Type B pancreatic cell (in vitro differentiated cells): Measurements from ENCODE around the gene METTL1. TPM values are rescaled to one million over a fixed set of nuclear protein-coding genes. Genes with fewer than 3 reads are reported as not detected.

Experiments used
- DNase-seq: peaks from one replicate; pipeline ENCODE4 v3.0.0; 2021; ENCODE audit warnings: mixed read lengths; ENCODE audit not compliant: unreplicated experiment; ENCODE audit errors: extremely low spot score
- H3K27ac Mint-ChIP-seq: 2 replicates; pipeline ENCODE4 v1.8.0; 2021; ENCODE audit warnings: mild to moderate bottlenecking, mixed read lengths
- H3K27me3 Mint-ChIP-seq: 2 replicates; pipeline ENCODE4 v1.8.0; 2021; ENCODE audit warnings: mixed read lengths
- H3K36me3 Mint-ChIP-seq: 2 replicates; pipeline ENCODE4 v1.8.0; 2021; ENCODE audit warnings: mixed read lengths
- H3K4me1 Mint-ChIP-seq: one replicate; pipeline ENCODE4 v1.8.0; 2021; ENCODE audit warnings: mixed read lengths; ENCODE audit not compliant: unreplicated experiment
- H3K4me3 Mint-ChIP-seq: 2 replicates; pipeline ENCODE4 v1.8.0; 2021; ENCODE audit warnings: mild to moderate bottlenecking, mixed read lengths
- H3K9me3 Mint-ChIP-seq: 2 replicates; pipeline ENCODE4 v1.8.0; 2021; ENCODE audit warnings: mixed read lengths
- total RNA-seq: library from RNA; stranded (reverse); gene quantifications from 2 replicates; pipeline ENCODE4 v1.2.1, GENCODE V29; 2021; ENCODE audit warnings: low replicate concordance
- TF ChIP-seq, protein P1 (sequence below): fragments of 200-600 bp; sonication (generic); conservative IDR thresholded peaks from 2 replicates; pipeline ENCODE4 v1.5.0; 2021; ENCODE audit warnings: antibody characterized with exemption, mild to moderate bottlenecking

METTL1 gene
- total RNA-seq, 1 donor from 2014 or later: 31.1 TPM

DNA sequence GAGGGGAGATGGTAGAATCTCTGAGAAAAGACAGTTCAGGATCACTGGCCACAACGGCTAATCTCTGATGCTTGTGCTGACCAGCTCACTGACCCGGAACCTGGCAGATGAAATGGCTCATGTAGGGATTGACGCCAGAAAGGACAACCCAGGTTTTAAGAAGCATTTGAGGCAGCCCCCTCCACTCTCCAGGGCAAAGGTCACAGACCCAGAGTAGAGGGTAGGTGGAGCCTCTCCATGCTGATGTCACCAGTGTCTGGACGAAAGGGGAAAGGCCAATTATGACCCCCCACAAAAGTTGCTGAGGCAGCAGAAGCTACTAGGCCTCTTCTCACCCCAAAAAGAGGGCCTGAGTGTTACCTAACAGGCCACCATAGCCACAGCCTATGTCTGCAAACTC is 1.2 kb downstream of the METTL1 start:
- Mint-ChIP-seq H3K36me3 (peaks cover 19% of the 10 kb centered on the region), H3K4me3 (peak overlapping the region; percentile 99), H3K27me3 (peaks cover 28% of the 10 kb centered on the region), H3K27ac (no peak overlapping the region), H3K4me1 (peaks cover 26% of the 10 kb centered on the region), H3K9me3 (no peaks in the 10 kb centered on the region)
- no peak for DNase-seq
- TF ChIP-seq, protein P1, sequence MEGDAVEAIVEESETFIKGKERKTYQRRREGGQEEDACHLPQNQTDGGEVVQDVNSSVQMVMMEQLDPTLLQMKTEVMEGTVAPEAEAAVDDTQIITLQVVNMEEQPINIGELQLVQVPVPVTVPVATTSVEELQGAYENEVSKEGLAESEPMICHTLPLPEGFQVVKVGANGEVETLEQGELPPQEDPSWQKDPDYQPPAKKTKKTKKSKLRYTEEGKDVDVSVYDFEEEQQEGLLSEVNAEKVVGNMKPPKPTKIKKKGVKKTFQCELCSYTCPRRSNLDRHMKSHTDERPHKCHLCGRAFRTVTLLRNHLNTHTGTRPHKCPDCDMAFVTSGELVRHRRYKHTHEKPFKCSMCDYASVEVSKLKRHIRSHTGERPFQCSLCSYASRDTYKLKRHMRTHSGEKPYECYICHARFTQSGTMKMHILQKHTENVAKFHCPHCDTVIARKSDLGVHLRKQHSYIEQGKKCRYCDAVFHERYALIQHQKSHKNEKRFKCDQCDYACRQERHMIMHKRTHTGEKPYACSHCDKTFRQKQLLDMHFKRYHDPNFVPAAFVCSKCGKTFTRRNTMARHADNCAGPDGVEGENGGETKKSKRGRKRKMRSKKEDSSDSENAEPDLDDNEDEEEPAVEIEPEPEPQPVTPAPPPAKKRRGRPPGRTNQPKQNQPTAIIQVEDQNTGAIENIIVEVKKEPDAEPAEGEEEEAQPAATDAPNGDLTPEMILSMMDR: no peak

DNA sequence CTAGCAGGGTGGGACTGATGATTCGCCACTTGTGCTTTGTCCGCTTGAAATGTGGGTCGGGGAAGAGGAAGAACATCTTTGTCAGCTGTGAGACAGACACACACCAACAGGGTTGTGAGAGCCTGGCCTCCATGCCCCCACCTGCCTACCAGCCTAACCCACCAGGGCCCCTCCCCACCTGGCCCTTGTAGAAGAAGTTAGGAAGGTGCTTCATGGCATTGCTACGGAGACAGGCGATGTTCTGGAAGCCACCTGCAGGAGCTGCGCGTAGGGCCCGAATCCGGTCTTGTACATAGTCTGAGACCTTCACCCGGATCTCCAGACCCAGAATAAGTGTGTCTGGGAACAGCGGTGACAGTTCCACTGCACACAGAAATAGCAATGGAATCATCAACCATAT is 2.3 kb downstream of the METTL1 start:
- Mint-ChIP-seq H3K27me3 (peaks cover 39% of the 10 kb centered on the region), H3K4me3 (peak overlapping the region; percentile 71), H3K27ac (peak overlapping the region; percentile 19), H3K9me3 (no peaks in the 10 kb centered on the region), H3K36me3 (peaks cover 19% of the 10 kb centered on the region), H3K4me1 (peaks cover 26% of the 10 kb centered on the region)
- DNase-seq: no peak
- TF ChIP-seq, protein P1: no peak

GRCh38 chr12:57767876-57768275 is 4.0 kb downstream of the METTL1 start:
- peaks cover 22% of the 10 kb centered on the region for H3K36me3 Mint-ChIP-seq
- peaks cover 56% of the 10 kb centered on the region for H3K27me3 Mint-ChIP-seq
- no peak for DNase-seq
- H3K9me3 Mint-ChIP-seq: no peaks in the 10 kb centered on the region
- H3K4me1 Mint-ChIP-seq: peaks cover 24% of the 10 kb centered on the region
- H3K27ac Mint-ChIP-seq: no peak overlapping the region
- no peak overlapping the region for H3K4me3 Mint-ChIP-seq
- TF ChIP-seq, protein P1: no peak

- peaks cover 22% of the 10 kb centered on the region for H3K4me1 Mint-ChIP-seq
- peaks cover 22% of the 10 kb centered on the region for H3K36me3 Mint-ChIP-seq
- no peak overlapping the region for H3K4me3 Mint-ChIP-seq
- H3K9me3 Mint-ChIP-seq: no peaks in the 10 kb centered on the region
- TF ChIP-seq, protein P1: no peak
- no peak overlapping the region for H3K27ac Mint-ChIP-seq
- H3K27me3 Mint-ChIP-seq: peaks cover 62% of the 10 kb centered on the region
- no peak for DNase-seq
Measured at GRCh38 chr12:57767305-57767698, 4.6 kb downstream of the METTL1 start.

DNA sequence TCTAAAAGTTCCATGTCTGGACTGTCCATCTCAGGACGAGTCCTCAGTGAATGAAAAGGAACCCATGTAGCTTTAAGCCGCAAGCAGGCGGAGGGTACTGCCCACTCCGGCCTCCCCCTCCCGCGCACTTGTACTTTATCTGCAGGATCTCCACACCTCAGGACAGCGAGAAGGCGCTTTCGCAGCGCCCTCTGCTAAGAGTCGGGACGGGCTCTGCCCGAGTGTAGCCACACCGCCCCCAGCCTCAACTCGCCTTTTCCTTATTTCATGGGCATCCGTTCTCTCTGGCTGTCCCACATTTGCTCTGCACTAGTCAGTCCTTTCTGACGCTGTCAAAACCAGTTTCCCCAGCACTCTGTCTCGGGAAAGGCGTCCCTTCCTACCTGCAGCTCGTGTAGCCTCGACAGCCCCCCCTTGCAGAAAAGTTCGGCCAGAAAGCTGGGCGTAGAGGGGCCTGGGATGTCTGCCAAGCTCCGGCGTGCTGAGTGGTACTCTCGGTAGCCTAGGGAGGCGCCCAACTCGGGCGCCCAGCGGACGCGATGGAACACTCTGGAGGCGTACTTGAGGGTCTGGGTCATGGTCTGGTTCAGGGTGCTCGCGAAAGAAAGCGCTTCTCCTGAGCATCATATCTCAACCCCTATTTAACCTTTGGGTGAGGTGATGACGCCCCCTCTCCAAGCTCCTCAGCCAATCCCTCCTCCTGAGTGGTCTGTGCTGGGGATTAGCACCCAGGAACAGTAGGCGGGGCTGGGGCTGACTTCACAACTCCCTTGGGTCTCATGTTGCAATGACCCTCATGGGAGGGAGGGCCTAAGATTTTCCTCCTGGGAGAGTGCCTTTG is 5.2 kb downstream of the METTL1 start, which contains the start of gene CYP27B1:
CYP27B1 (minus strand) TSS at position 615 of the 841 bp plus-strand sequence; CDS start at position 578, 37 bp downstream.
- H3K27me3 Mint-ChIP-seq: peaks cover 68% of the 10 kb centered on the region

More for the DNA sequence above, 5.2 kb downstream of the METTL1 start, which contains the start of gene CYP27B1:
- no peak for DNase-seq
- Mint-ChIP-seq H3K9me3 (no peaks in the 10 kb centered on the region), H3K36me3 (peaks cover 22% of the 10 kb centered on the region), H3K27ac (no peak within 1 kb of the TSS), H3K4me3 (peak within 1 kb of the TSS; percentile 70), H3K4me1 (peaks cover 19% of the 10 kb centered on the region)
- TF ChIP-seq, protein P1: no peak
